ENCODE results near the gene WNT16.

Gene WNT16

GRCh38 chr7:121342631-121343030 is 13.8 kb downstream of the WNT16 start:
- Histone ChIP-seq H3K27ac (no peak overlapping the region), H3K36me3 (replicated peaks) (peaks cover 15% of the 10 kb centered on the region)
- in situ Hi-C loops (cut with HindIII; ENCODE audit: low pct_ligation_motif_present, low sequenced_read_pairs), result loop anchor here (25.0 kb wide), 2 partner anchors 205 to 355 kb away; partner anchors contain the start of gene CPED1

DNA sequence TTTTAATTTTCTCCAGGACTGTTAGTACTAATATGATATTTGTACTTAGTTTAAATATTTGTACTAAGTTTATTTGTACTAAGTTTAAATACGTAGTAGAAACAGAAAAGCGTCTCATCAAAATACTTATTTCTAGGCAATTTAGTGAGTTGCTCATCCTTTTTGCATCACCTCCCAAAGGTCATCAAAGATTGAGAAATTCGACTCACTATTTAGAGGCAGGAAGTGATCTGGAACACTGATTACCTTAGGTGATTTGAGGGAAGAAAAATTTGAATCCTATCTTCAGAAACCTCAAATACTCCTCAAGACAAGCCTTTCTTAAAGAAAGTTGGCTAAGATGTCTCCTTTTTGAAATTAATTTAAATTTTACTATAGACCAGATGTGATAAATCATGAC is 14.5 kb downstream of the WNT16 start:
- in situ Hi-C loops (cut with HindIII; ENCODE audit: low pct_ligation_motif_present, low sequenced_read_pairs), result loop anchor here (25.0 kb wide), 2 partner anchors 206 to 356 kb away; partner anchors contain the start of gene CPED1
- Histone ChIP-seq H3K4me3 (ENCODE audit: low read depth, low read length) (no peak overlapping the region), H3K36me3 (replicated peaks) (peaks cover 15% of the 10 kb centered on the region), H3K27ac (no peak overlapping the region), H3K27me3 (replicated peaks) (no peaks in the 10 kb centered on the region)
- no peak for DNase-seq
- TF ChIP-seq, protein P1, sequence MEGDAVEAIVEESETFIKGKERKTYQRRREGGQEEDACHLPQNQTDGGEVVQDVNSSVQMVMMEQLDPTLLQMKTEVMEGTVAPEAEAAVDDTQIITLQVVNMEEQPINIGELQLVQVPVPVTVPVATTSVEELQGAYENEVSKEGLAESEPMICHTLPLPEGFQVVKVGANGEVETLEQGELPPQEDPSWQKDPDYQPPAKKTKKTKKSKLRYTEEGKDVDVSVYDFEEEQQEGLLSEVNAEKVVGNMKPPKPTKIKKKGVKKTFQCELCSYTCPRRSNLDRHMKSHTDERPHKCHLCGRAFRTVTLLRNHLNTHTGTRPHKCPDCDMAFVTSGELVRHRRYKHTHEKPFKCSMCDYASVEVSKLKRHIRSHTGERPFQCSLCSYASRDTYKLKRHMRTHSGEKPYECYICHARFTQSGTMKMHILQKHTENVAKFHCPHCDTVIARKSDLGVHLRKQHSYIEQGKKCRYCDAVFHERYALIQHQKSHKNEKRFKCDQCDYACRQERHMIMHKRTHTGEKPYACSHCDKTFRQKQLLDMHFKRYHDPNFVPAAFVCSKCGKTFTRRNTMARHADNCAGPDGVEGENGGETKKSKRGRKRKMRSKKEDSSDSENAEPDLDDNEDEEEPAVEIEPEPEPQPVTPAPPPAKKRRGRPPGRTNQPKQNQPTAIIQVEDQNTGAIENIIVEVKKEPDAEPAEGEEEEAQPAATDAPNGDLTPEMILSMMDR (IDR thresholded peaks at IDR 0.05; ENCODE audit: low read depth, low read length, missing control alignments), result no peak

More at GRCh38 chr7:121342631-121343030, 13.8 kb downstream of the WNT16 start:
- H3K27me3 ChIP-seq (replicated peaks), result no peaks in the 10 kb centered on the region
- no peak for DNase-seq
- TF ChIP-seq, protein P1 (IDR thresholded peaks at IDR 0.05; ENCODE audit: low read depth, low read length, missing control alignments), result no peak
- no peak overlapping the region for H3K4me3 ChIP-seq (ENCODE audit: low read depth, low read length)

GRCh38 chr7:121344093-121344492 is 15.3 kb downstream of the WNT16 start:
- in situ Hi-C loops (cut with HindIII; ENCODE audit: low pct_ligation_motif_present, low sequenced_read_pairs), result loop anchor here (25.0 kb wide), 2 partner anchors 207 to 357 kb away; partner anchors contain the start of gene CPED1
- H3K27me3 ChIP-seq (replicated peaks), result no peaks in the 10 kb centered on the region
- no peak overlapping the region for H3K27ac ChIP-seq
- no peak for DNase-seq
- H3K4me3 ChIP-seq (ENCODE audit: low read depth, low read length), result no peak overlapping the region
- TF ChIP-seq, protein P1 (IDR thresholded peaks at IDR 0.05; ENCODE audit: low read depth, low read length, missing control alignments), result no peak
- peaks cover 15% of the 10 kb centered on the region for H3K36me3 ChIP-seq (replicated peaks)

DNA sequence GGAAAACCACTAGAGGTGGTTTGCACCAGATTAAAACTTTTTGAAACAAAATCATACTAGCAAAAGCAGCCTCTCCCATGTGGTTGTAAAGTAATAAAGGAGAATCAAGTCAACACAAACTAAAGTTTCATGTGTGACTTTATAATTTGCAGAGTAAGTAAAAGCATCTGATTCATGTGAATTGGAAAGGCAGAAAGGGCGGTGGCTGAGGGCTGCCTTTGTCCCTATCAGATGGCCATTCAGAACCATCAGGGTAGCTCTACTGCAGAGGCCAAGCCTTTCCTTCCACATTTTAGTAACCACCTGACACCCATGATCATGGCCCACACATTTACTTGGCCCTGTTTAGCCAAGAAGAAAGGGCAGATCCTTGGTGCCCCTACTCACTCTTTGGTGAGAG is 15.7 kb downstream of the WNT16 start:
- Histone ChIP-seq H3K27me3 (replicated peaks) (no peaks in the 10 kb centered on the region), H3K36me3 (replicated peaks) (peaks cover 15% of the 10 kb centered on the region), H3K4me3 (ENCODE audit: low read depth, low read length) (no peak overlapping the region), H3K27ac (no peak overlapping the region)
- DNase-seq, result no peak
- in situ Hi-C loops (cut with HindIII; ENCODE audit: low pct_ligation_motif_present, low sequenced_read_pairs), result loop anchor here (25.0 kb wide), 2 partner anchors 207 to 357 kb away; partner anchors contain the start of gene CPED1
- TF ChIP-seq, protein P1 (IDR thresholded peaks at IDR 0.05; ENCODE audit: low read depth, low read length, missing control alignments), result no peak

DNA sequence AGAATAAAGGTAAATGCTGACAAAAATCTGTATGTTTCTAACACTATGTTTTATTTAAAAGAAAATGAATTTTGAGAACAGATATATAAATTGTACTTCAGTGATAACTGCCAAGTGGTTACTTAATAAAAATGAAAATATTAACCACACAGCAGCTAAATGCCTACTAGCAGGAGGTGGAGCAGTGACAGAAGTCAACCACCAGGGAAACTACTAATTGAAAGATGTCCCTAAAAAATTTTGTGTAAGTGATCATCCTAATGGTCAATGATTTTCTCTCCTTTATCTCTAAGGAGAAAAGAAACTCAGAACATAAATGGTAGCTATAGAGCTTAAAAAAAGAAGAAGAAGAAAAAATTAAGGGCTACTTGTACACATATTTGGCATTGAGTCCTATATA is 22.9 kb downstream of the WNT16 start:
- Histone ChIP-seq H3K4me3 (ENCODE audit: low read depth, low read length) (no peak overlapping the region), H3K27ac (no peak overlapping the region), H3K27me3 (replicated peaks) (no peaks in the 10 kb centered on the region), H3K36me3 (replicated peaks) (peaks cover 41% of the 10 kb centered on the region)
- DNase-seq, result no peak
- in situ Hi-C loops (cut with HindIII; ENCODE audit: low pct_ligation_motif_present, low sequenced_read_pairs), result loop anchor here (25.0 kb wide), 1 partner anchor 186 kb away; no protein-coding TSS in a partner anchor
- TF ChIP-seq, protein P1 (IDR thresholded peaks at IDR 0.05; ENCODE audit: low read depth, low read length, missing control alignments), result peak; percentile 29

DNA sequence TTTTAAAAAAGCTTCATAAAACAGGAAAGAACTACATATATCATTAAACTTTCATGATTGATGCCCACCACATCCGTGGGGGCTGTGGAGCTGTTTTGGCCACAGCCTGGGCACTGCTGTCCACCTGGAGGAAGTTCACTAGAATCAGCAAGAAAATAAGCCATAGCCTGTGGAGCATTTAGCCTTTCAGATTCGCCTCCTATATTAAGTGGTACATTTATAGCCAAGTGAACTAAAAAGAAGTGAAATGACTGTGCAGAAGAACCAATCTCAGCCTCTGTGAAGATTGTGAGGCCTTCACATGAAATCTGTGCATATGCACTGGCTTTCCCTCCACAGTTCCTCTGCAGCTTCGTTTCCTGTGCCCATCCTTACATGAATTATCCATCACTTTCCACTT is 23.5 kb downstream of the WNT16 start:
- in situ Hi-C loops (cut with HindIII; ENCODE audit: low pct_ligation_motif_present, low sequenced_read_pairs), result loop anchor here (25.0 kb wide), 1 partner anchor 185 kb away; no protein-coding TSS in a partner anchor
- H3K4me3 ChIP-seq (ENCODE audit: low read depth, low read length), result no peak overlapping the region
- H3K27ac ChIP-seq, result no peak overlapping the region
- TF ChIP-seq, protein P1 (IDR thresholded peaks at IDR 0.05; ENCODE audit: low read depth, low read length, missing control alignments), result no peak
- no peaks in the 10 kb centered on the region for H3K27me3 ChIP-seq (replicated peaks)
- peaks cover 41% of the 10 kb centered on the region for H3K36me3 ChIP-seq (replicated peaks)
- DNase-seq, result no peak
